Measurements from ENCODE around the gene ZNF83. TPM values are rescaled to one million over a fixed set of nuclear protein-coding genes. Genes with fewer than 3 reads are reported as not detected.

The ZNF83 gene
- total RNA-seq, 2 experiments from 2014 or later = 58.7 to 60.2 TPM

DNA sequence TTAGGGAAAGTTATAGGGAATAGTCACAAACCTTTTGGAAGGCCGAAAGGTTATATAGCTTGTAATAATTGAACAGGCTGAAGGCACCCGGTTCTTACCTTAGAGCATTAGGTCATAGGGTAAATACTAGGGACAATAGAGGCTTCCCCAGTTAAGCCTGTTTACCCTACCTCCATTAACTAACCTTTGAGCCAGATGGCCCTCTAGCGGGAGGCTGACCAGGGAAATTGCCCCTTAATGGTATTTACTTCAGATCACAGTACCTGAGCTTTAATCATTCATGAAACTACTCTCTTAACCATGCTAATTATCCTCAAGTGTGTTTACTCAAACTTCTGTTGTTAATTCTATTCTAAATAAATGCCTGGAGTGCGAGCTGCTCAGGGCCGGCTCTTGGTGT, 20.4 kb upstream of the ZNF83 start:
- peaks cover 2% of the 10 kb centered on the region for H3K9me3 Mint-ChIP-seq
- ATAC-seq (ENCODE audit: poor library complexity) = no peak
- ChIA-PET POLR2A (no interaction called here), CTCF (interaction anchor here (0.6 kb wide), 1 partner anchor 64 kb away, joined by 3 read pairs; no protein-coding TSS in a partner anchor)
- no peaks in the 10 kb centered on the region for H3K27me3 Mint-ChIP-seq
- no peak overlapping the region for H3K27ac Mint-ChIP-seq
- DNase-seq = no peak
- TF ChIP-seq, protein P1, sequence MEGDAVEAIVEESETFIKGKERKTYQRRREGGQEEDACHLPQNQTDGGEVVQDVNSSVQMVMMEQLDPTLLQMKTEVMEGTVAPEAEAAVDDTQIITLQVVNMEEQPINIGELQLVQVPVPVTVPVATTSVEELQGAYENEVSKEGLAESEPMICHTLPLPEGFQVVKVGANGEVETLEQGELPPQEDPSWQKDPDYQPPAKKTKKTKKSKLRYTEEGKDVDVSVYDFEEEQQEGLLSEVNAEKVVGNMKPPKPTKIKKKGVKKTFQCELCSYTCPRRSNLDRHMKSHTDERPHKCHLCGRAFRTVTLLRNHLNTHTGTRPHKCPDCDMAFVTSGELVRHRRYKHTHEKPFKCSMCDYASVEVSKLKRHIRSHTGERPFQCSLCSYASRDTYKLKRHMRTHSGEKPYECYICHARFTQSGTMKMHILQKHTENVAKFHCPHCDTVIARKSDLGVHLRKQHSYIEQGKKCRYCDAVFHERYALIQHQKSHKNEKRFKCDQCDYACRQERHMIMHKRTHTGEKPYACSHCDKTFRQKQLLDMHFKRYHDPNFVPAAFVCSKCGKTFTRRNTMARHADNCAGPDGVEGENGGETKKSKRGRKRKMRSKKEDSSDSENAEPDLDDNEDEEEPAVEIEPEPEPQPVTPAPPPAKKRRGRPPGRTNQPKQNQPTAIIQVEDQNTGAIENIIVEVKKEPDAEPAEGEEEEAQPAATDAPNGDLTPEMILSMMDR (IDR thresholded peaks at IDR 0.05) = no peak
- peaks cover 97% of the 10 kb centered on the region for H3K36me3 Mint-ChIP-seq (ENCODE audit: low read depth)
- intact Hi-C loops (cut with DNase I, micrococcal nuclease) = no loop called here
- no peak overlapping the region for H3K27ac ChIP-seq (ENCODE audit: low read depth in 1 of 2, low read length in 2 of 2)
- H3K4me3 Mint-ChIP-seq = no peak overlapping the region
- H3K4me1 Mint-ChIP-seq (ENCODE audit: low read depth) = no peaks in the 10 kb centered on the region
- H3K36me3 ChIP-seq (ENCODE audit: insufficient read depth, low read length) = peaks cover 57% of the 10 kb centered on the region
- H3K4me3 ChIP-seq (ENCODE audit: low read length) = no peak overlapping the region
- H3K9me3 ChIP-seq (ENCODE audit: control insufficient read depth in 1 of 2, insufficient read depth in 1 of 2, low read length in 2 of 2) = peaks cover 0 to 4% of the 10 kb centered on the region in 2 experiments
- H3K27me3 ChIP-seq (ENCODE audit: control insufficient read depth in 1 of 2, insufficient read depth in 2 of 2, low read length in 2 of 2) = no peaks in the 10 kb centered on the region
- no peaks in the 10 kb centered on the region for H3K4me1 ChIP-seq (ENCODE audit: insufficient read depth, low read length)

DNA sequence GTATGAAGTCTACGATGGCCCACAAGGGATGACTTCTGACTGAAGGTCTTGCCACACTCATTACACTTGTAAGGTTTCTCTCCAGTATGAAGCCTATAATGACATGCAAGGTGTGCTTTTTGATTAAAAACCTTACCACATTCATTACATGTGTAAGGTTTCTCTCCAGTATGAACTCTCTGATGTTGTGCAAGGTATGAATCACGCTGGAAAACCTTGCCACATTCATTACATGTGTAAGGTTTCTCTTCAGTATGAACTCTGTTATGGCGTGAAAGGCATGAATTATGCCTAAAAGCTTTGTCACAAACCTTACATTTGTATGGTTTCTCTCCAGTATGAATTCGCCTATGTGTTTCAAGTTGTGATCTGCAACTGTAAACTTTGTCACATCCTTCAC, 15.0 kb upstream of the ZNF83 start:
- ChIA-PET CTCF (no interaction called here), POLR2A (no interaction called here)
- no peaks in the 10 kb centered on the region for H3K27me3 Mint-ChIP-seq
- peaks cover 95% of the 10 kb centered on the region for H3K36me3 Mint-ChIP-seq (ENCODE audit: low read depth)
- no peak for ATAC-seq (ENCODE audit: poor library complexity)
- no peak overlapping the region for H3K4me3 Mint-ChIP-seq
- no peak overlapping the region for H3K27ac Mint-ChIP-seq
- no peak overlapping the region for H3K27ac ChIP-seq (ENCODE audit: low read depth in 1 of 2, low read length in 2 of 2)
- H3K4me1 Mint-ChIP-seq (ENCODE audit: low read depth) = no peaks in the 10 kb centered on the region
- intact Hi-C loops (cut with DNase I, micrococcal nuclease) = no loop called here
- no peaks in the 10 kb centered on the region for H3K4me1 ChIP-seq (ENCODE audit: insufficient read depth, low read length)
- peaks cover 41% of the 10 kb centered on the region for H3K36me3 ChIP-seq (ENCODE audit: insufficient read depth, low read length)
- TF ChIP-seq, protein P1 (IDR thresholded peaks at IDR 0.05) = no peak
- DNase-seq = no peak
- peaks cover 18% of the 10 kb centered on the region for H3K9me3 Mint-ChIP-seq
- H3K9me3 ChIP-seq (ENCODE audit: control insufficient read depth in 1 of 2, insufficient read depth in 1 of 2, low read length in 2 of 2) = peaks cover 4 to 13% of the 10 kb centered on the region in 2 experiments
- no peak overlapping the region for H3K4me3 ChIP-seq (ENCODE audit: low read length)
- no peaks in the 10 kb centered on the region for H3K27me3 ChIP-seq (ENCODE audit: control insufficient read depth in 1 of 2, insufficient read depth in 2 of 2, low read length in 2 of 2)

DNA sequence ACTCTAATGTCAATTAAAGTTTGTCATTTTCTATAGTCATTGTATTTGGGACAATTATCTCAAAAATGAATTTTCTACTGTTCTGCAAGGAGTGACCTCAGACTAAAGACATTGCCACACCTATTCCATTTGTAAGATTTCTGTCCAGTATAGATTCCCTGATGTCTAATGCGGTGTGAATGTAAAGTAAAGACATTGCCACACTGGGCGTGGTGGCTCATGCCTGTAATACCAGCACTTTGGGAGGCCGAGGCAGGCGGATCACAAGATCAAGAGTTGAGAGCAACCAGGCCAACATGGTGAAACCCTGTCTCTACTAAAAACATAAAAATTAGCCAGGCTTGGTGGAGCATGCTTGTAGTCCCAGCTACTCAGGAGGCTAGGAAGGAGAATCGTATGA, 13.8 kb upstream of the ZNF83 start:
- no peak overlapping the region for H3K27ac Mint-ChIP-seq
- intact Hi-C loops (cut with DNase I, micrococcal nuclease) = no loop called here
- TF ChIP-seq, protein P1 (IDR thresholded peaks at IDR 0.05) = no peak
- POLR2A ChIA-PET = no interaction called here
- peaks cover 14 to 21% of the 10 kb centered on the region in 2 experiments for H3K9me3 ChIP-seq (ENCODE audit: control insufficient read depth in 1 of 2, insufficient read depth in 1 of 2, low read length in 2 of 2)
- H3K36me3 ChIP-seq (ENCODE audit: insufficient read depth, low read length) = peaks cover 40% of the 10 kb centered on the region
- H3K4me1 ChIP-seq (ENCODE audit: insufficient read depth, low read length) = no peaks in the 10 kb centered on the region
- H3K27me3 Mint-ChIP-seq = no peaks in the 10 kb centered on the region
- H3K4me3 Mint-ChIP-seq = no peak overlapping the region
- DNase-seq (no peak), ATAC-seq (ENCODE audit: poor library complexity) (no peak)
- no peaks in the 10 kb centered on the region for H3K27me3 ChIP-seq (ENCODE audit: control insufficient read depth in 1 of 2, insufficient read depth in 2 of 2, low read length in 2 of 2)
- H3K4me3 ChIP-seq (ENCODE audit: low read length) = no peak overlapping the region
- no peaks in the 10 kb centered on the region for H3K4me1 Mint-ChIP-seq (ENCODE audit: low read depth)
- H3K36me3 Mint-ChIP-seq (ENCODE audit: low read depth) = peaks cover 97% of the 10 kb centered on the region
- CTCF ChIA-PET = no interaction called here
- H3K27ac ChIP-seq (ENCODE audit: low read depth in 1 of 2, low read length in 2 of 2) = no peak overlapping the region
- H3K9me3 Mint-ChIP-seq = peaks cover 26% of the 10 kb centered on the region
